ENCODE results near the gene C1orf198.

C1orf198 gene

GRCh38 chr1:230858918-230859729, 9.2 kb downstream of the C1orf198 start:
- Histone ChIP-seq H3K9me3 (ENCODE audit: low read length) (no peaks in the 10 kb centered on the region), H3K27ac (ENCODE audit: low read depth, low read length, poor library complexity, severe bottlenecking) (no peak overlapping the region), H3K4me3 (ENCODE audit: low read depth, low read length, poor library complexity, severe bottlenecking) (no peak overlapping the region), H3K27me3 (ENCODE audit: insufficient read depth, low read length) (peaks cover 3% of the 10 kb centered on the region; the same call in 1 of the 2 replicates), H3K79me2 (ENCODE audit: insufficient read depth, low read length) (no peaks in the 10 kb centered on the region), H2AFZ (ENCODE audit: low read length) (no peak overlapping the region), H3K4me1 (ENCODE audit: insufficient read depth, low read length, severe bottlenecking) (no peaks in the 10 kb centered on the region), H3K9me2 (ENCODE audit: low read depth, low read length) (no peaks in the 10 kb centered on the region), H3F3A (ENCODE audit: insufficient read depth, low read length) (no peaks in the 10 kb centered on the region), H3K4me2 (ENCODE audit: low read length) (no peak overlapping the region), H3K36me3 (ENCODE audit: insufficient read depth, low read length) (no peaks in the 10 kb centered on the region), H4K20me1 (ENCODE audit: insufficient read depth, low read length) (no peaks in the 10 kb centered on the region), H3K9ac (ENCODE audit: low read length) (no peak overlapping the region)
- no peak for TF ChIP-seq CTCF (IDR thresholded peaks at IDR 0.05; ENCODE audit: low read length)
- TF ChIP-seq EZH2 (IDR thresholded peaks at IDR 0.05; ENCODE audit: borderline replicate concordance, low read length) = no peak

GRCh38 chr1:230858236-230858820, 10.0 kb downstream of the C1orf198 start:
- Histone ChIP-seq H3K9ac (ENCODE audit: low read length) (no peak overlapping the region), H3K4me1 (ENCODE audit: insufficient read depth, low read length, severe bottlenecking) (no peaks in the 10 kb centered on the region), H2AFZ (ENCODE audit: low read length) (no peak overlapping the region), H3K9me3 (ENCODE audit: low read length) (no peaks in the 10 kb centered on the region), H4K20me1 (ENCODE audit: insufficient read depth, low read length) (no peaks in the 10 kb centered on the region), H3K27ac (ENCODE audit: low read depth, low read length, poor library complexity, severe bottlenecking) (no peak overlapping the region), H3K36me3 (ENCODE audit: insufficient read depth, low read length) (no peaks in the 10 kb centered on the region), H3K4me3 (ENCODE audit: low read depth, low read length, poor library complexity, severe bottlenecking) (no peak overlapping the region), H3F3A (ENCODE audit: insufficient read depth, low read length) (no peaks in the 10 kb centered on the region), H3K9me2 (ENCODE audit: low read depth, low read length) (no peaks in the 10 kb centered on the region), H3K79me2 (ENCODE audit: insufficient read depth, low read length) (no peaks in the 10 kb centered on the region), H3K27me3 (ENCODE audit: insufficient read depth, low read length) (peaks cover 3% of the 10 kb centered on the region; the same call in 1 of the 2 replicates), H3K4me2 (ENCODE audit: low read length) (no peak overlapping the region)
- no peak for TF ChIP-seq CTCF (IDR thresholded peaks at IDR 0.05; ENCODE audit: low read length)
- TF ChIP-seq EZH2 (IDR thresholded peaks at IDR 0.05; ENCODE audit: borderline replicate concordance, low read length) = no peak

GRCh38 chr1:230857822-230858221, 10.5 kb downstream of the C1orf198 start:
- Histone ChIP-seq H3K9me3 (ENCODE audit: low read length) (no peaks in the 10 kb centered on the region), H2AFZ (ENCODE audit: low read length) (no peak overlapping the region), H3K4me3 (ENCODE audit: low read depth, low read length, poor library complexity, severe bottlenecking) (no peak overlapping the region), H3K4me1 (ENCODE audit: insufficient read depth, low read length, severe bottlenecking) (no peaks in the 10 kb centered on the region), H3K27ac (ENCODE audit: low read depth, low read length, poor library complexity, severe bottlenecking) (no peak overlapping the region), H3K4me2 (ENCODE audit: low read length) (no peak overlapping the region), H4K20me1 (ENCODE audit: insufficient read depth, low read length) (no peaks in the 10 kb centered on the region), H3K27me3 (ENCODE audit: insufficient read depth, low read length) (peaks cover 3% of the 10 kb centered on the region; the same call in 1 of the 2 replicates), H3F3A (ENCODE audit: insufficient read depth, low read length) (no peaks in the 10 kb centered on the region), H3K36me3 (ENCODE audit: insufficient read depth, low read length) (no peaks in the 10 kb centered on the region), H3K79me2 (ENCODE audit: insufficient read depth, low read length) (no peaks in the 10 kb centered on the region), H3K9ac (ENCODE audit: low read length) (no peak overlapping the region), H3K9me2 (ENCODE audit: low read depth, low read length) (no peaks in the 10 kb centered on the region)
- TF ChIP-seq CTCF (IDR thresholded peaks at IDR 0.05; ENCODE audit: low read length) (no peak), EZH2 (IDR thresholded peaks at IDR 0.05; ENCODE audit: borderline replicate concordance, low read length) (no peak)

Measured in OCI-LY1 (cell line).